HPDE6-E6E7 (cell line): ENCODE measurements around the gene PWWP2B.
"Not testable (repeated sequence)": the region's sequence is repeated elsewhere in the genome, so short reads cannot be mapped to it uniquely, and the experiment has no call there.

ENCODE experiments used
- DNase-seq: peaks from one replicate; pipeline ENCODE4 v3.0.0; 2011; ENCODE audit warnings: missing footprints; ENCODE audit errors: extremely low spot score

Gene PWWP2B

GRCh38 chr10:132433671-132434340, 36.8 kb downstream of the PWWP2B start:
- DNase-seq, result no peak

- DNase-seq, result no peak
Observed at GRCh38 chr10:132434405-132435005, 37.5 kb downstream of the PWWP2B start.

GRCh38 chr10:132435320-132435719, 38.3 kb downstream of the PWWP2B start:
- DNase-seq, result not testable (repeated sequence)

- DNase-seq, result not testable (repeated sequence)
Observed at GRCh38 chr10:132436096-132436495, 39.1 kb downstream of the PWWP2B start.

- no peak for DNase-seq
Observed at GRCh38 chr10:132436861-132437410, 39.9 kb downstream of the PWWP2B start.

- DNase-seq, result no peak
Observed at GRCh38 chr10:132437541-132437950, 40.5 kb downstream of the PWWP2B start.

GRCh38 chr10:132438091-132439024, 41.4 kb downstream of the PWWP2B start:
- no peak for DNase-seq

- DNase-seq, result no peak
Observed at GRCh38 chr10:132439025-132439388, 42.0 kb downstream of the PWWP2B start.

GRCh38 chr10:132439424-132440163, 42.6 kb downstream of the PWWP2B start:
- no peak for DNase-seq

GRCh38 chr10:132440791-132441565, 44.0 kb downstream of the PWWP2B start:
- DNase-seq, result no peak

- DNase-seq, result no peak
Observed at GRCh38 chr10:132441818-132442524, 45.0 kb downstream of the PWWP2B start.

GRCh38 chr10:132442636-132443035, 45.6 kb downstream of the PWWP2B start:
- DNase-seq, result no peak

- DNase-seq, result no peak
Observed at GRCh38 chr10:132443605-132443982, 46.6 kb downstream of the PWWP2B start.

GRCh38 chr10:132443983-132444876, 47.2 kb downstream of the PWWP2B start:
- no peak for DNase-seq

GRCh38 chr10:132444877-132445351, 47.9 kb downstream of the PWWP2B start:
- DNase-seq, result no peak

GRCh38 chr10:132445516-132446194, 48.7 kb downstream of the PWWP2B start:
- DNase-seq, result no peak

GRCh38 chr10:132446195-132446581, 49.2 kb downstream of the PWWP2B start:
- no peak for DNase-seq

- peak; percentile 77 for DNase-seq
Observed at GRCh38 chr10:132446661-132447445, 49.9 kb downstream of the PWWP2B start.
